HL-60 (cell line): ENCODE measurements around the gene CCDC87.
"Not testable (repeated sequence)": the region's sequence is repeated elsewhere in the genome, so short reads cannot be mapped to it uniquely, and the experiment has no call there.

ENCODE experiments used
- DNase-seq, 2 experiments: peaks; one replicate each; pipeline ENCODE4 v3.0.0-alpha.2; 2010 to 2020; ENCODE audit warnings: low read depth in 1 of 2, low spot score in 1 of 2
- H3K27ac ChIP-seq: fragments of 250-450 bp; sonication (Bioruptor Pico); replicated peaks from 2 replicates; pipeline ENCODE4 v1.5.1; 2020; ENCODE audit warnings: mild to moderate bottlenecking, moderate library complexity
- H3K27me3 ChIP-seq: fragments of 250-450 bp; sonication (Bioruptor Pico); 2 replicates; pipeline ENCODE4 v1.5.1; 2021; ENCODE audit warnings: mild to moderate bottlenecking, moderate library complexity; ENCODE audit not compliant: insufficient read depth, poor library complexity, severe bottlenecking
- H3K4me3 ChIP-seq: replicated peaks from 2 replicates; pipeline ENCODE4 v1.5.1; 2011; ENCODE audit warnings: mild to moderate bottlenecking, control low read depth, low read length; ENCODE audit not compliant: insufficient read depth
- GABPA ChIP-seq: IDR thresholded peaks from 2 replicates; pipeline ENCODE4 v1.6.1; 2012; ENCODE audit warnings: low read depth
- POLR2AphosphoS5 ChIP-seq: IDR thresholded peaks from 2 replicates; pipeline ENCODE4 v1.6.1; 2012; ENCODE audit warnings: low read depth
- SPI1 ChIP-seq: IDR thresholded peaks from 2 replicates; pipeline ENCODE4 v1.6.1; 2012; ENCODE audit warnings: low read depth, mild to moderate bottlenecking, borderline replicate concordance
- TF ChIP-seq, protein P1 (sequence below): IDR thresholded peaks from 2 replicates; pipeline ENCODE4 v1.6.1; 2012; ENCODE audit warnings: low read depth; ENCODE audit not compliant: insufficient replicate concordance
- TF ChIP-seq, protein P2 (sequence below): IDR thresholded peaks from one replicate; pipeline ENCODE4 v1.5.1; 2011; ENCODE audit warnings: low read length, control low read depth, inconsistent platforms; ENCODE audit not compliant: insufficient read depth

CCDC87 gene

DNA sequence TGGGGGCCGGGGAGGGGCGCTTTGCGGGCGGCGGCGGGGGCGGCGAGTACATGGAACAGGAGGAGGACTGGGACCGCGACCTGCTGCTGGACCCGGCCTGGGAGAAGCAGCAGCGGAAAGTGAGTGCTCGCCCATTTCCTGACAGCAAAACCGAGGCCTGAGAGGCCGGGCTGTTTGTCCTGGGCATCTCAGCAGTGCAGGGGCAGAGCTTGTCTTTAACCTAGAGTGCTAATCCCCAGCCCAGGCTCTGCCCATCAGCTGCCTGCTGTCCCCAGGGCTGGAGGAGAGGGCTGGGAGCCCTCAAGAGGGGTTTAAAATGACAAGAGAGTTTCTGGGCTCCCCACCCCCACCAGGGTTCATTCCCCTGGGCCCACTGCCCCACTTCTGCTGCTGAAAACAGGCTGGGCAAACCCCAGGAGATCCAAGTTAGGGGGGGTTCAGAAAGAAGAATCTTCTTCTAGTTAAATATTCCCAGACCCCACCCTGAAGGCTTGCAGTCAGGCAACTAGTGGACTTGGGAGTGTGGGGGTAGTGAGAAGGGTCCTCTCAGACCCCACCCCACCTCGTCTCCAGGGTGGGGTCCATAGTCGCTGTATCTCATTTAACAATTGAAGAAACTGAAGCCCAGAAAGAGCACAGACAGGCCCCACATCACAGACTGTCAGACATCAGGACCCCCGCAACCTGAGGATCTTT is 45.7 kb downstream of the CCDC87 start:
- H3K4me3 ChIP-seq, result no peak overlapping the region

DNA sequence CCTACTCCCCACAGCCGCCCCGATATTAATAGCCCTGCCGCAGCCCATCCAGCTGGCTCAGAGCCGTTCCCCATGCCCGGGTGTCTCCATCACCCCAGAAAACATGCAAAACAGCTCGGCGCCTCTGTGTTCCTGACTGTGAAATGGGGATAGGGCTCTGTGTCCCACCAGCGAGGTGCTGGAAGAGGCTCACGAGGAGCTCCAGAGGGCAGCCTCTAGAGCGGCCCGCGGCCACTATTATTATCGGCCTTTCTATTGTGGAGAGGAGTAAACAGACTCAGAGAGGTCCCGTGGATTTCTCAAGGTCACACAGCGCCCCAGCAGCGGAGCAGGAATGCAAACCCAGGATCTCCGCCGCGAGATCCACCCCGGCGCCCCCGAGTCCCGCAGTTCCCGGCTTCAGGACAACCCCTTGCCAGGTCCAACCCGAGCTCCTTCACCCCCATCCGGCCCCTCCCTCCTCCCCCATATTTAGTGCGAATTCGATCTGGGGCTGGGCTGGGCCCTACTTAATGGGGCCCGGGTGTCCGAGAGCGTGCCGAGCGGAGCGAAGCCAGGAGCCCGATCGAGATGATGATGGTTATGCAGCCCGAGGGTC is 46.4 kb downstream of the CCDC87 start, which contains the start of gene ACTN3:
Gene ACTN3 (plus strand): TSS at position 536 of the 598 bp plus-strand sequence. CDS start 35 bp downstream, at position 571.
- TF ChIP-seq SPI1, result no peak
- TF ChIP-seq POLR2AphosphoS5, result no peak
- TF ChIP-seq, protein P1, sequence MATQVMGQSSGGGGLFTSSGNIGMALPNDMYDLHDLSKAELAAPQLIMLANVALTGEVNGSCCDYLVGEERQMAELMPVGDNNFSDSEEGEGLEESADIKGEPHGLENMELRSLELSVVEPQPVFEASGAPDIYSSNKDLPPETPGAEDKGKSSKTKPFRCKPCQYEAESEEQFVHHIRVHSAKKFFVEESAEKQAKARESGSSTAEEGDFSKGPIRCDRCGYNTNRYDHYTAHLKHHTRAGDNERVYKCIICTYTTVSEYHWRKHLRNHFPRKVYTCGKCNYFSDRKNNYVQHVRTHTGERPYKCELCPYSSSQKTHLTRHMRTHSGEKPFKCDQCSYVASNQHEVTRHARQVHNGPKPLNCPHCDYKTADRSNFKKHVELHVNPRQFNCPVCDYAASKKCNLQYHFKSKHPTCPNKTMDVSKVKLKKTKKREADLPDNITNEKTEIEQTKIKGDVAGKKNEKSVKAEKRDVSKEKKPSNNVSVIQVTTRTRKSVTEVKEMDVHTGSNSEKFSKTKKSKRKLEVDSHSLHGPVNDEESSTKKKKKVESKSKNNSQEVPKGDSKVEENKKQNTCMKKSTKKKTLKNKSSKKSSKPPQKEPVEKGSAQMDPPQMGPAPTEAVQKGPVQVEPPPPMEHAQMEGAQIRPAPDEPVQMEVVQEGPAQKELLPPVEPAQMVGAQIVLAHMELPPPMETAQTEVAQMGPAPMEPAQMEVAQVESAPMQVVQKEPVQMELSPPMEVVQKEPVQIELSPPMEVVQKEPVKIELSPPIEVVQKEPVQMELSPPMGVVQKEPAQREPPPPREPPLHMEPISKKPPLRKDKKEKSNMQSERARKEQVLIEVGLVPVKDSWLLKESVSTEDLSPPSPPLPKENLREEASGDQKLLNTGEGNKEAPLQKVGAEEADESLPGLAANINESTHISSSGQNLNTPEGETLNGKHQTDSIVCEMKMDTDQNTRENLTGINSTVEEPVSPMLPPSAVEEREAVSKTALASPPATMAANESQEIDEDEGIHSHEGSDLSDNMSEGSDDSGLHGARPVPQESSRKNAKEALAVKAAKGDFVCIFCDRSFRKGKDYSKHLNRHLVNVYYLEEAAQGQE, result no peak
- no peak for TF ChIP-seq GABPA
- TF ChIP-seq, protein P2, sequence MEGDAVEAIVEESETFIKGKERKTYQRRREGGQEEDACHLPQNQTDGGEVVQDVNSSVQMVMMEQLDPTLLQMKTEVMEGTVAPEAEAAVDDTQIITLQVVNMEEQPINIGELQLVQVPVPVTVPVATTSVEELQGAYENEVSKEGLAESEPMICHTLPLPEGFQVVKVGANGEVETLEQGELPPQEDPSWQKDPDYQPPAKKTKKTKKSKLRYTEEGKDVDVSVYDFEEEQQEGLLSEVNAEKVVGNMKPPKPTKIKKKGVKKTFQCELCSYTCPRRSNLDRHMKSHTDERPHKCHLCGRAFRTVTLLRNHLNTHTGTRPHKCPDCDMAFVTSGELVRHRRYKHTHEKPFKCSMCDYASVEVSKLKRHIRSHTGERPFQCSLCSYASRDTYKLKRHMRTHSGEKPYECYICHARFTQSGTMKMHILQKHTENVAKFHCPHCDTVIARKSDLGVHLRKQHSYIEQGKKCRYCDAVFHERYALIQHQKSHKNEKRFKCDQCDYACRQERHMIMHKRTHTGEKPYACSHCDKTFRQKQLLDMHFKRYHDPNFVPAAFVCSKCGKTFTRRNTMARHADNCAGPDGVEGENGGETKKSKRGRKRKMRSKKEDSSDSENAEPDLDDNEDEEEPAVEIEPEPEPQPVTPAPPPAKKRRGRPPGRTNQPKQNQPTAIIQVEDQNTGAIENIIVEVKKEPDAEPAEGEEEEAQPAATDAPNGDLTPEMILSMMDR, result no peak
- H3K27ac ChIP-seq, result peak within 1 kb of the TSS; percentile 55
- peaks cover 2% of the 10 kb centered on the region for H3K27me3 ChIP-seq
- no peak for DNase-seq
- peak within 1 kb of the TSS; percentile 88 for H3K4me3 ChIP-seq

More for the DNA sequence above, 45.7 kb downstream of the CCDC87 start:
- DNase-seq, result no peak
- Histone ChIP-seq H3K27me3 (peaks cover 2% of the 10 kb centered on the region), H3K27ac (no peak overlapping the region)
- TF ChIP-seq, protein P2, result no peak
- TF ChIP-seq SPI1, result no peak
- no peak for TF ChIP-seq GABPA
- TF ChIP-seq POLR2AphosphoS5, result no peak
- TF ChIP-seq, protein P1, result no peak

DNA sequence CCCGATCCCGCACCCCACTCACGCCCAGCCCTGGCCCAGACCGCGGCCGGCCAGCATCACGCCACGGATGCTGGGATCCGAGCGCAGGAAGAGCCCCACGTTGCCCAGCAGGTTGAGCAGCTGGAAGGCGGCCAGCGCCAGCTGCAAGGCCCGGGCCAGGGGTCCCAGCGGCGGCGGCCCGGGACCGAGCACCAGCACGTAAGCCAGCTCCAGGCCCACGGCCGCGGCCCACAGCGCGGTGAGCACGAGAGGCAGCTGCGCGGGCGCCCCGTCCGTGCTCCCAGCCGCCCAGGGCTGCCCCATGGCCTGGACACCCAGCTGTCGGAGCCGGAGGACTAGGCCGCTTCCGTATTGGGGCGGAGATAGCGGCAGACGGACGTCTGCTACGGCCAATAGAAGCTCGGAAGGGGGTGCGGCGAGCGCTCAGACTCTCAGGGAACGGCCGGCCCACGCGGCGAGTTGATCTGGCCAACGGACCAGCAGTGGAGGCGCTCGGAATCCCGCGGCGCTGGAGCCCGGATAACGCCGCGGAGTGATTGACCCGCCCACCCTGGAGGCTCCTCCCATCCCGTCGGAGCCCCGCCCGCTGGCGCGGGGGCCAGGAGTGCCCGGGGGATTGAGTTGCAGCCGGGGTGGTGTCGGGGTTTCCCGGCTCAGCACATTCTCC is 47.0 kb downstream of the CCDC87 start, which contains the start of gene ZDHHC24:
Gene ZDHHC24 (minus strand): TSS at position 348 of the 667 bp plus-strand sequence. CDS start 45 bp downstream, at position 303.
- DNase-seq, result peak; percentile 92 to 96
- TF ChIP-seq, protein P1, result peak; percentile 40
- TF ChIP-seq GABPA (0 out of 2 replicates have a peak, but pooled peaks have one; percentile 39), SPI1 (no peak), POLR2AphosphoS5 (peak; percentile 82)
- TF ChIP-seq, protein P2, result no peak
- Histone ChIP-seq H3K27me3 (peaks cover 2% of the 10 kb centered on the region), H3K27ac (peak within 1 kb of the TSS; percentile 55), H3K4me3 (peak within 1 kb of the TSS; percentile 88)

DNA sequence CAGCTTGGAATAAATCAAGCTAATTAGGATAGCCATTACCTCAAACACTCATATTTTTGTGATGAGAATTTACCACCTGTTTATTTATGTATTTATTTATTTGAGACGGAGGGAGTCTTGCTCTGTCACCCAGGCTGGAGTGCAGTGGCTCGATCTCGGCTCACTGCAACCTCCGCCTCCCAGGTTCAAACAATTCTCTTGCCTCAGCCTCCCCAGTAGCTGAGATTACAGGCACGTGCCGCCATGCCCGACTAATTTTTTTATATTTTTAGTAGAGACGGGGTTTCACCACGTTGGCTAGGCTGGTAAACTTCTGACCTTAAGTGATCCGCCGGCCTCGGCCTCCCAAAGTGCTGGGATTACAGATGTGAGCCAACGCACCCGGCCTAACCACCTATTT is 47.9 kb downstream of the CCDC87 start:
- peak overlapping the region; percentile 88 for H3K4me3 ChIP-seq
- not testable (repeated sequence) for DNase-seq, H3K27ac ChIP-seq, H3K27me3 ChIP-seq
